AG20443 (cell line): ENCODE results near the gene TRIML1.
"Not testable (repeated sequence)": the region's sequence is repeated elsewhere in the genome, so short reads cannot be mapped to it uniquely, and the experiment has no call there.

Experiments used
- DNase-seq: peaks from one replicate; pipeline ENCODE4 v3.0.0; 2012; ENCODE audit warnings: low spot score, mixed read lengths

Gene TRIML1

GRCh38 chr4:188154668-188155405 lies 15.6 kb downstream of the TRIML1 start:
- DNase-seq: no peak

DNA sequence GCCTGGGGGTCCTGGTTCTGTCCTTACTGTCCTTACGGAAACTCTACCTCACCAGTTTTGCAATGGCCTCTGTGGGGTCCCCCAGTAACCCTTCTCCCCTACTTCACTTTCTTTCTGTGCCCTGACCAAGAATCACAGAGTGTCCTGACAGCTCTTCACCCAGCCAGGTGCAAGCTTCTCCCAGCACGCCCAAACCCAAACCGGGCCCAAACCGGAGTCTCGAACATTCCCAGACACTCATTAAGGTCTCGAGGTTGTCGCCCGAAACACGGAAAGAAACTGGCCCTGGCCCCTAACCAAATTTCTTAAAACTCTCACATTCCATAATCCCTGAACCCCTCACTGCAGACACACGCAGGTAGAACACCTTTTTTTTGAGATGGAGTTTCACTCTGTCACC lies 19.1 kb downstream of the TRIML1 start:
- no peak for DNase-seq

GRCh38 chr4:188159513-188160226 lies 20.4 kb downstream of the TRIML1 start:
- not testable (repeated sequence) for DNase-seq

- no peak for DNase-seq
These were observed 21.2 kb downstream of the TRIML1 start for GRCh38 chr4:188160406-188160805.

DNA sequence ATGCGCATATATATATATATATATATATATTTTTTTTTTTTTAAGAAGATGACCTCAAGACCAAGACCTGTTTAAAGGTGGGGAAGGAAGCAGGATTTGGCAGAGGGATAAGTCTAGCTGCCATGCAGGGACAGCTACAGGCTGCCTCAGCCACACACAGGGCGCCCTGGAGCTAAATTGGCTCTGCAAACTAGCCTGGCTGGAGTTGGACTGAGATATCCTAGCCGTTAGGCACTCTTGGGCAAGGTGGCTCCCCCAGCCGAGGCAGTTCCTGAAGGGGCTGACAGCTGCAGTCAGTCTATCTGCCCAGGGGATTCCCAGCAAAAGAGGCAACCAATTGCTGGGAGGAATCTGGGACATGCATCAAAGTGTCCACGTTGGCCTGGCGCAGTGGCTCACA lies 21.9 kb downstream of the TRIML1 start:
- no peak for DNase-seq

DNA sequence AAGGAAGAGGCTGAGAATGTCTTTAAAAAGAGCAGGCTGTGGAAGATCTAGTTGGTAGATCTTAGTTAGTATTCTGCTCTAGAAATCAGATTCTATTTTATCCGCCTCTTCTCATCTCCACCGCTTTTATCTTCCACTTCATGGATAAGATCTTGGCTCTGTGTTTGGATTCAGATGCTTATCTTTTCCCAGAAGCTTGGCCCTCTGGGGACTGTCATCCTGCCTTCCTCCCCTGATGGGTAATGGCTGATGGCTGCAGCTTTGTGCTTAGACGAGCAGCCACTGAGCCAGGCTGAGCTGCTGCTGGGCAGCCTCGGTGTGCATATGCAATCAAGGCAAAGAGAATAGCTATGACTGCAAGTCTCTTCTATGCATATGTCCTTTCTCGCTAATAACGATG lies 23.5 kb downstream of the TRIML1 start:
- DNase-seq: no peak

DNA sequence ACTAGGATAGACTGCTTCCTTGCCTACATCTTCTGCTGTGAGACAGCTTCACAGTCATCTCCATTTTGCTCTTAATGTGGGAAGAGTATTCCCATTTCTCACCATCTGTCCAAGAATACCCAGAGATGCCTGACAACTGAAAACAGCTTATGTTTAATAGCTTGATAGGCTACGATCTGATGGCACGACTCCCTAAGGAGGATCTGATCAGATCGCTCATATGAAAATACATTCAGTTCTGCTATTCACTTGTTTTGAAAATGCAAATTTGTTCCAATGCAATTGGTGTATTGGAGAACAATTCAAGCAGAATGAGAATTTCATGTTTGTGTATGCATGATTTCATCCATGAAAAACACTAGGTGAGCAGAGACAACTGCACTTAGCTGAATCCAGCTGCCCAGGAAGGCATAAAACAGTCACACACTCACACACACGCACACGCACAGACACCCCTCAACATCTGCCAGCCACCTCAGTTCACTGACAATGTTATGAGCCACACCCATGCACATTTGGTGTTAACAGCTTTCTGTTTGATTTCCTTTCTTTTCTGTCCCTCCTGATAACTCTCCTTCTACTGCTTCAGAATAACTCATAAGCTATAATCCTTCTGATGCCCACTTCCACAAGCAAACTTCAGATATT lies 29.6 kb downstream of the TRIML1 start:
- DNase-seq: no peak

DNA sequence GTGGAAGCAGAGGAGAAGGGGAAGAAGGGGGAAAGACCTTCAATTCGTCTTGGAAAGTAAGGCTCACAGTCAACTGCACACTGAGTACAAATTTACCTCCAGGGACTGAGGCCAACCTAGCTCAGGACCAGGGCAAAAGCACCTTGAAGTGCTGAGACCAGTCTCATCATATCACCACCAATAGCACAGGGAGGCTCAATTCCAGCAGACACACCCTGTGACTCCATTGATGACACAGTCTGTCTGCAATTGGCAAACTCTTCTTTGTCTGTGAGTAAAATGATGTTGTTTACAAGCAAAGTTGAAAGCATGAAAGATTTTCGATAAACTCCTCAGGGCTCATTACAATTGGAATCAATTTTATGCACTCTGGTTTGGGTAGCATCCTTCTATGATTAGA lies 32.3 kb downstream of the TRIML1 start:
- DNase-seq: no peak

DNA sequence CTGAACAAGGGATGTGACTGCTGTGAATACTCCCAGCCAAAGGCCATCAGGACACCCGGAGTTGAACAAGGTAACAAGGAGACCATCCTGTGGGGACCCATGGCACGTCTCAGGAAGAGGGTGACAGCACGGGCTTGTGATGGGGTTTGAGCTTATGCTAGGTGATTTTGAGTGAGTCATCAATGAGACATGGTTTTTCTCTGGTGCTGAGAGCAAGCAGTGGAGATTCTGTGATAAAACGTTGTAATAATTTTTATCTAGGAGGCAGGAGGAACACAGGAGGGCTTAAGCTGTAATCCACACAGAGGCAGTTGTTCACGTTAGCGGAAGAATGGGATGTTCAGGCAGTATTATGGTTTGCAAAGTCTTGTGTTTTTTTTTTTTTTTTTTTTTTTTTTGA lies 36.0 kb downstream of the TRIML1 start:
- DNase-seq: no peak

DNA sequence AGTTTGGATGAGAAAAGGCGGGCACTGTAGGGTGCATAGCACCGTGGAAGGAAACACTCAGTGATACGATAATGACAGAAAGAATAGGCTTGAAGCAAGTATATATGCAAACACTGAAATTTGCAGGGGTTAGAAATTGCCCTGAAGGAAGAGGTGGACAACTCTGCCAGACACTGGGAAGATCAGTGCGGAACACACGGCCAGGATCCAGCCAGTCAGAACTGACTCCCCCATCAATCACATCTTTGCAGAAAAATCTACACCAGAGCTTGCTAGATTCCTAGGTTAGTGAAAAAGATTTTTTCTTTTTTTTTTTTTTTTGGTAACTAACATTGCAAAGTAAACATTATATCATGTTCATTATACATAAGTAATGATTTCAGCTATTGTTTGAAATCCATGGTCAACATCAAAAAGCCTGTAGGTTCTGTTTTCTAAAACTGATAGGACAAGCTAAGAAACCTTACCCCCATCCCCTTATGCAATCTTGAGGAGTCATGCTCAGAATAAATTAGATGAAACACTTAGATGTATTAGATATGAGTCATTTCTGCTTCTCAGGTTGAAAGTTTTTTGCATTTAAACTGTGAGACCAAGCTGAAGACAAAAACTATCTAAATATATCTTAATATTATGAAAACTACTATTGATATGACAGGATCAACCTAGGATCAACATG lies 38.9 kb downstream of the TRIML1 start:
- no peak for DNase-seq

- no peak for DNase-seq
These were observed 39.6 kb downstream of the TRIML1 start for GRCh38 chr4:188178806-188179205.

GRCh38 chr4:188187106-188187505 lies 47.9 kb downstream of the TRIML1 start:
- no peak for DNase-seq

DNA sequence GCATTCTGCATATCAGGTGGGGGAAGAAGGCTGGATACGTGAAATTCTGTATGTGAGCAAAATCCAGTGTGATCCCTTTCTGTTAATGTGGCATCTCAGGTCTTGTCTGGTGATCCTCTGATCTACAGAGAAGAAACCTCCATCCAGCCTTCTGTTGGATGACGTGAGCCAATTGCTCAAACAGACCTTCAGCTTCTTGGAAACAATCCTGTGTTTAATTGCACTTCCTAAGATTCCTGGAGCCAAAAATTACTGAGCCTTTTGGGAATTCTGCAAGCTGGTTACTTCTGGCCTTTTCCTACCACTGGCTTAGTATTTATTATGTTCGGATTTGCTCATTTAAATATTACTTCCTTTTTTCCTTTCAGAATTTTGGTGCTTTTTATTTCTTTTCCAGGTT lies 51.2 kb downstream of the TRIML1 start:
- no peak for DNase-seq

GRCh38 chr4:188194421-188194820 lies 55.2 kb downstream of the TRIML1 start:
- no peak for DNase-seq

DNA sequence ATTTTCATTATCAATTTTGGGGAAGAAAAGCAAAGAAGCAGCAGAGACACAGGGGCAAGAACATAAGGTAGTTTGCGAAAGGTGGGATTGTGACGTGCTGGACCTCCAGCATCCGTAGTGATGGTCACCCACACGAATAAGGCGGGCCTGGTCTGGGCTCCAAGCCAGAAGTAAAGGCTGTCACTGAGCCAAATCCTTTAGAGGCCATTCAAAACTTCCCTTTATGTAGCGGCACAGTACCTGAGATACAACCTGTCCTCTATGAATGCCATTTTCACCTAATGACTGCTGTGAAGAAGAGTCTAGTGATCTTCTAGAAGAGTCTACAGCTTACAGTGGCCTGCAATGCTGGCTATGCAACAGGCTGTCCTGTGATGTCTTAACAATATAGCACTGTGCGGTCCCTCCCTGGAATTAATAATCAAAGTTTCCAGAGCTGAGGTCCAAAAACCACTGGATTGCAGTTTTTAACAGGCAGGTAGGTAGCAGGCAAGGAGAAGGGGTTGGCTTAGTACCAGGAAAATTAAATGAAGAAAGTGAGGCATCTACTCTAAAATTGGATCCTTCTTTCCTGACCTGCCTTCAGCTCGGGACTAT lies 56.2 kb downstream of the TRIML1 start:
- DNase-seq: no peak

GRCh38 chr4:188196134-188196735 lies 57.0 kb downstream of the TRIML1 start:
- DNase-seq: no peak
